Measurements from ENCODE around the gene ZSCAN30. TPM values are rescaled to one million over a fixed set of nuclear protein-coding genes. Genes with fewer than 3 reads are reported as not detected.

Gene ZSCAN30
- total RNA-seq, 2 experiments from 2014 or later = 9.6 to 11.6 TPM

GRCh38 chr18:35289727-35290093 is 319 bp downstream of the ZSCAN30 start:
- peaks cover 73% of the 10 kb centered on the region for H3K4me1 Mint-ChIP-seq (ENCODE audit: low read depth)
- H3K9me3 Mint-ChIP-seq = peaks cover under 1% of the 10 kb centered on the region
- H3K9me3 ChIP-seq (ENCODE audit: control insufficient read depth in 1 of 2, insufficient read depth in 1 of 2, low read length in 2 of 2) = peaks cover 0 to 3% of the 10 kb centered on the region in 2 experiments
- H3K4me3 Mint-ChIP-seq = peak overlapping the region; percentile 99
- peaks cover 60% of the 10 kb centered on the region for H3K36me3 Mint-ChIP-seq (ENCODE audit: low read depth)
- H3K27me3 Mint-ChIP-seq = no peaks in the 10 kb centered on the region
- DNase-seq (peak in 9 of 14 experiments; percentile 12 to 52 (median 23)), ATAC-seq (ENCODE audit: poor library complexity) (peak; percentile 43)
- H3K27ac ChIP-seq (ENCODE audit: low read depth in 1 of 2, low read length in 2 of 2) = peak overlapping the region; percentile 55 to 87
- peak overlapping the region; percentile 96 for H3K27ac Mint-ChIP-seq
- H3K4me3 ChIP-seq (ENCODE audit: low read length) = peak overlapping the region; percentile 92
- intact Hi-C loops (cut with DNase I, micrococcal nuclease) = loop anchor here (1.0 to 5.0 kb wide), 9 partner anchors 22 to 838 kb away; partner anchors contain the start of genes ELP2 (in 1 of the 2), MAPRE2 (in 1 of the 2), RMP24 (in 1 of the 2) and SLC39A6 (in 1 of the 2)
- peaks cover 12% of the 10 kb centered on the region for H3K36me3 ChIP-seq (ENCODE audit: insufficient read depth, low read length)
- CTCF ChIA-PET = interaction anchor here (1.8 kb wide), 1 partner anchor 46 kb away, joined by 4 read pairs; no protein-coding TSS in a partner anchor
- peaks cover 31% of the 10 kb centered on the region for H3K4me1 ChIP-seq (ENCODE audit: insufficient read depth, low read length)
- H3K27me3 ChIP-seq (ENCODE audit: control insufficient read depth in 1 of 2, insufficient read depth in 2 of 2, low read length in 2 of 2) = no peaks in the 10 kb centered on the region
- TF ChIP-seq CTCF (IDR thresholded peaks at IDR 0.05) = no peak
- POLR2A ChIA-PET = interaction anchor here (0.6 to 2.5 kb wide), 18 partner anchors 12 to 839 kb away, joined by 3 to 52 read pairs (median 6); partner anchors contain the start of genes INO80C, MAPRE2, RMP24 and SLC39A6

- DNase-seq (peak in 1 of 14 experiments; percentile 24), ATAC-seq (ENCODE audit: poor library complexity) (no peak)
- ChIA-PET CTCF (interaction anchor here (1.8 kb wide), 1 partner anchor 45 kb away, joined by 4 read pairs; no protein-coding TSS in a partner anchor), POLR2A (interaction anchor here (1.1 to 2.5 kb wide), 14 partner anchors 12 to 683 kb away, joined by 3 to 52 read pairs (median 8); partner anchors contain the start of genes INO80C, MAPRE2, RMP24 and ZNF24)
- peak overlapping the region; percentile 92 for H3K4me3 ChIP-seq (ENCODE audit: low read length)
- H3K4me1 ChIP-seq (ENCODE audit: insufficient read depth, low read length) = peaks cover 31% of the 10 kb centered on the region
- Mint-ChIP-seq H3K27me3 (no peaks in the 10 kb centered on the region), H3K4me1 (ENCODE audit: low read depth) (peaks cover 70% of the 10 kb centered on the region), H3K4me3 (peak overlapping the region; percentile 99), H3K36me3 (ENCODE audit: low read depth) (peaks cover 56% of the 10 kb centered on the region), H3K9me3 (no peaks in the 10 kb centered on the region), H3K27ac (peak overlapping the region; percentile 96)
- H3K27ac ChIP-seq (ENCODE audit: low read depth in 1 of 2, low read length in 2 of 2) = peak overlapping the region; percentile 55 to 87
- peaks cover 0 to 7% of the 10 kb centered on the region in 2 experiments for H3K9me3 ChIP-seq (ENCODE audit: control insufficient read depth in 1 of 2, insufficient read depth in 1 of 2, low read length in 2 of 2)
- TF ChIP-seq CTCF (IDR thresholded peaks at IDR 0.05) = no peak
- no peaks in the 10 kb centered on the region for H3K27me3 ChIP-seq (ENCODE audit: control insufficient read depth in 1 of 2, insufficient read depth in 2 of 2, low read length in 2 of 2)
- intact Hi-C loops (cut with DNase I, micrococcal nuclease) = loop anchor here in 1 of 2 experiments (2.0 to 5.0 kb wide), 3 partner anchors 46 to 783 kb away; partner anchors contain the start of gene MAPRE2
- peaks cover 11% of the 10 kb centered on the region for H3K36me3 ChIP-seq (ENCODE audit: insufficient read depth, low read length)
These were observed 736 bp downstream of the ZSCAN30 start for GRCh38 chr18:35289293-35289692.

GRCh38 chr18:35284841-35285240 is 5.2 kb downstream of the ZSCAN30 start:
- no peaks in the 10 kb centered on the region for H3K9me3 Mint-ChIP-seq

More at GRCh38 chr18:35284841-35285240, 5.2 kb downstream of the ZSCAN30 start:
- ChIA-PET CTCF (no interaction called here), POLR2A (interaction anchor here (0.7 kb wide), 1 partner anchor 17 kb away, joined by 3 read pairs; no protein-coding TSS in a partner anchor)
- Histone ChIP-seq H3K4me3 (ENCODE audit: low read length) (no peak overlapping the region), H3K4me1 (ENCODE audit: insufficient read depth, low read length) (peaks cover 11% of the 10 kb centered on the region), H3K27me3 (ENCODE audit: control insufficient read depth in 1 of 2, insufficient read depth in 2 of 2, low read length in 2 of 2) (no peaks in the 10 kb centered on the region), H3K9me3 (ENCODE audit: control insufficient read depth in 1 of 2, insufficient read depth in 1 of 2, low read length in 2 of 2) (peaks cover 0 to 18% of the 10 kb centered on the region in 2 experiments), H3K36me3 (ENCODE audit: insufficient read depth, low read length) (peaks cover 13% of the 10 kb centered on the region), H3K27ac (ENCODE audit: low read depth in 1 of 2, low read length in 2 of 2) (no peak overlapping the region)
- no peak overlapping the region for H3K27ac Mint-ChIP-seq
- ATAC-seq (ENCODE audit: poor library complexity) (no peak), DNase-seq (no peak)
- H3K4me1 Mint-ChIP-seq (ENCODE audit: low read depth) = peaks cover 35% of the 10 kb centered on the region
- no peak overlapping the region for H3K4me3 Mint-ChIP-seq
- H3K36me3 Mint-ChIP-seq (ENCODE audit: low read depth) = peaks cover 36% of the 10 kb centered on the region
- intact Hi-C loops (cut with DNase I, micrococcal nuclease) = loop anchor here in 1 of 2 experiments (5.0 kb wide), 2 partner anchors 243 to 787 kb away; partner anchors contain the start of gene MAPRE2
- TF ChIP-seq CTCF (IDR thresholded peaks at IDR 0.05) = no peak
- H3K27me3 Mint-ChIP-seq = no peaks in the 10 kb centered on the region

Data from CD4-positive, alpha-beta T cell (primary cell).